GM21515 (cell line): Measurements from ENCODE around the gene TEX14.
A peak's percentile ranks its signal among the peaks of the same experiment; 100 is the strongest.
"Not testable (repeated sequence)": the region's sequence is repeated elsewhere in the genome, so short reads cannot be mapped to it uniquely, and the experiment has no call there.

ENCODE experiments used
- ATAC-seq: cut with Tn5 transposase; IDR thresholded peaks from one replicate; pipeline ENCODE4 v1.9.1; 2021; ENCODE audit not compliant: unreplicated experiment

The TEX14 gene

DNA sequence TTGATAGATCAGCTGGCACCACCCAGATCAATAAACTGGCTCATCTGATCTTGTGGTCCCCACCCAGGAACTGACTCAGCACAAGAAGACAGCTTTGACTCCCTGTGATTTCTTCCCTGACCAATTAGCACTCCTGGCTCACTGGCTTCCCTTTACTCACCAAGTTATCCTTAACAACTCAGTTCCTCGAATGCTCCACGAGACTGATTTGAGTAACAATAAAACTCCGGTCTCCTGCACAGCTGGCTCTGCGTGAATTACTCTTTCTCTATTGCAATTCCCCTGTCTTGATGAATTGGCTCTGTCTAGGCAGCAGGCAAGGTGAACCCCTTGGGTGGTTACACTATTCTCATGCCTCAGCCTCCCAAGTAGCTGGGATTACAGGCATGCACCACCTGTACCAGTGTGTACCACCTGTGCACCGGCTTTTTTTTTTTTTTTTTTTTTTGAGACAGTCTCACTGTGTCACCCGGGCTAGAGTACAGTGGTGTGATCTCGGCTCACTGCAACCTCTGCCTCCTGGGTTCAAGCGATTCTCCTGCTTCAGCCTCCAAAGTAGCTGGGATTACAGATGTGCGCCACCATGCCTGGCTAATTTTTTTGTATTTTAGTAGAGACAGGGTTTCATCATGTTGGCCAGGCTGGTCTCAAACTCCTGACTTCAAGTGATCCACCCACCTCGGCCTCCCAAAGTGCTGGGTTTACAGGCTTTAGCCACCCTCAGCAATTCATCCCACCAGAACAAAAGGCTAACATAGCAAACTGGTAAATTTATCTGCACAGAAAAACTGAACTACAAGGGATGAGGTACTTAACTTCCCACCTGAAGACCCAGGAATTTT lies 33.7 kb downstream of the TEX14 start:
- not testable (repeated sequence) for ATAC-seq

DNA sequence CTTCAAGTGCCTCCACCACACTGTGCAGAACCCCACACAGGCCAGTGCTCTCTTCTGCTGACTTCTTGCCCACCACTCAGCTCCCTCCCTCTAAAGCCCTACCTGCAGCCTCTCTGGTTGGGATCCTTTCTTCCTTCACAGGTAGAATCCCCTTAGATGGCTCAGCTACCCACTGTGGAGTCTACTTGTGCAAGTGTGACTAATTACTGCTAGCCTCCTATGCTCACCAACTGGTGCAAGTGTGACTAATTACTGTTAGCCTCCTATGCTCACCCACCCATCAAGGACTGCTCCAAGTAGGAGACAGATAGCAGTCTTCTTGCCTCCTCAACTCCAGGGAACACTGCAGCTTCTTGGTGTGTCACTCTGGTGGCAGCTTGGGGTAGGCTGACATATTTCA lies 43.6 kb downstream of the TEX14 start:
- ATAC-seq: no peak

DNA sequence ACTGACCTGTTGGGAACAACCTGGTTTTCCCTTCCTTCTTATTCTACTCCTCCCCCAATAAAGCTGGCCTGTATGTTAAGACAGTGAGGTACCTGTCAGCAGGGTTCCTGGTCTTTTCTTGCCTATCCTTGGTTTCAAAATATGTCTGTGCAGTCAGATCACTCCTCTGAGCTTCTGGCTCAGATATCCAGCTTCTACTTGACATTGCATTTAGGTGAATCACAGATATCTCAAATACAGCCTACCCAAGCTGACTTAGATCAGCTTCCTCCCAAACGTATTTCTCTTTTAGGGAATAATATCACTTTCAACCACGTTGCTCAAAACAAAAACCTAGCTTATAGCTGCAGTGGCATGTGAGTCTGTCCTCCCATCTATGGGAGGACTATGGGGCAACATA lies 48.7 kb downstream of the TEX14 start:
- ATAC-seq: no peak

DNA sequence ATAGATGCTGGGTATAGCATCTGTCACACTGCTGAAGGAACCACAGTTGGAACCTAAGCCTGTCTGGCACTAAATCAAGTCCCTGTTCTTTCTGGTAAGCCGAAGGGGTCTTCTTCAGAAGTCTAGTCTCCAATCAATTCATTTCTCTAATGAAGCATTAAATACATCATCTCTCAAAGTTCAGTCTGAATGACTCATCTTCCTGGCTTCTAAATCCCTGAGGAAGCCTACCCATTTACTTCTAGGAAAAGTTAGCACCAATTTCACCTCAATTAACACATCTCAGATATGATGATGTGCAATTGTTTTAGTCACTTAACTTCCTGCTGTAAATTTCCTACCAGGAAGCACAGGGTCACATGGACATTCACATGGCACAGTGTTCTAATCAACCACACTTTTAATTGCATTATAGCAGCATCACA lies 49.9 kb downstream of the TEX14 start:
- ATAC-seq: no peak

DNA sequence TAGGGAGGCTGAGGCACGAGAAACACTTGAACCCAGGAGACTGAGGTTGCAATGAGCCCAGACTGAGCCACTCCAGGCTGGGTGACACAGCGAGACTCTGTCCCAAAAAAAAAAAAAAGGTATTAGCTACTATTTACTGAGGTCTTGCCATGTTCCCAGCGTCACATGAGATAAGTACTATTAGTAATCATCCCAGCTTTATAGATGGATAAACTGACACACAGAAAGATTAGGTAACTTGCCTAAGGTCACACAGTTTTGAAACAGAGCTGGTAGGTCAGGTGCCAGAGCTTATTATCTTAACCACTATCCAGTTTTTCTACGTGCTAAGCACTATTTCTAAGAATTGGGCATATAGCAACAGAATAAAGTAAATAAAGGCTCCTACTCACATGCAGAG lies 51.6 kb downstream of the TEX14 start:
- ATAC-seq: no peak

DNA sequence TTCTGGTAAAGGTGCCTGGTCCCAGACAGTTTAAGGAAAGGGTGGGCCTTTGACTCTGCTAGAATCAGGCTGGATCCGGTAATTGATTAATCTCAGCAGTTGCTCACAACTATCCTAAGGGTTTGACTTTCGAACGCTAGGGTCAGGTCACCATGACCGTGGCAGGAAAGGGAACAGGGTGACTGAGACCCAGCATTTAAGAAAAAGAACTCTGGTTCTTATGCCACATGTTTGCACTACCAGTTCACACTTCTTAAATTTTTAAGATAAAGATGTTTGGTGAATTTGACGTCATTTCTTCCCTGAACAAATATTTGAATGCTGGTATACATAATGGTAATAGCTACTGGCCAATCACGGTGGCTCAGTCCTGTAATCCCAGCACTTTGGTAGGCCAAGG lies 52.2 kb downstream of the TEX14 start:
- ATAC-seq: no peak

DNA sequence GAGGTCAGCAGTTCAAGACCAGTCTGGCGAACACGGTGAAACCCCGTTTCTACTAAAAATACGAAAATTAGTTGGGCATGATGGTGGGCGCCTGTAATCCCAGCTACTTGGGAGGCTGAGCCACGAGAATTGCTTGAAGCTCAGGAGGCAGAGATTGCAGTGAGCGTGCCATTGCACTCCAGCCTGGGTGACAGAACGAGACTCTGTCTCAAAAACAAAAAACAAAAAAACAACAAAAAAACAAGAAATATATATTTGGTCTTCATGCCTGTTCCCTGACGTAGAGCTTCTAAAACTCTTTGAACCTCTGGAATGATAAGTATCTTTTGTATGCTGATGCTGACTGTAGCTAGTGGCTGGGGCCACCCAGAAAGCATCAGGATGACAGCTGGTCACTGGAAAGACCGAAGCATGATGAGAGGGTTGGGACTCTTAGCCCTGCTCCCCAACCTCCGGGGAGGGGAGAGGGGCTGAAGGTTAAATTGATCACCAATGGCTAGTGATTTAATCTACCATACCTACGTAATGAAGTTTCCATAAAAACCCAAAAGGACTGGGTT lies 54.8 kb downstream of the TEX14 start:
- no peak for ATAC-seq

DNA sequence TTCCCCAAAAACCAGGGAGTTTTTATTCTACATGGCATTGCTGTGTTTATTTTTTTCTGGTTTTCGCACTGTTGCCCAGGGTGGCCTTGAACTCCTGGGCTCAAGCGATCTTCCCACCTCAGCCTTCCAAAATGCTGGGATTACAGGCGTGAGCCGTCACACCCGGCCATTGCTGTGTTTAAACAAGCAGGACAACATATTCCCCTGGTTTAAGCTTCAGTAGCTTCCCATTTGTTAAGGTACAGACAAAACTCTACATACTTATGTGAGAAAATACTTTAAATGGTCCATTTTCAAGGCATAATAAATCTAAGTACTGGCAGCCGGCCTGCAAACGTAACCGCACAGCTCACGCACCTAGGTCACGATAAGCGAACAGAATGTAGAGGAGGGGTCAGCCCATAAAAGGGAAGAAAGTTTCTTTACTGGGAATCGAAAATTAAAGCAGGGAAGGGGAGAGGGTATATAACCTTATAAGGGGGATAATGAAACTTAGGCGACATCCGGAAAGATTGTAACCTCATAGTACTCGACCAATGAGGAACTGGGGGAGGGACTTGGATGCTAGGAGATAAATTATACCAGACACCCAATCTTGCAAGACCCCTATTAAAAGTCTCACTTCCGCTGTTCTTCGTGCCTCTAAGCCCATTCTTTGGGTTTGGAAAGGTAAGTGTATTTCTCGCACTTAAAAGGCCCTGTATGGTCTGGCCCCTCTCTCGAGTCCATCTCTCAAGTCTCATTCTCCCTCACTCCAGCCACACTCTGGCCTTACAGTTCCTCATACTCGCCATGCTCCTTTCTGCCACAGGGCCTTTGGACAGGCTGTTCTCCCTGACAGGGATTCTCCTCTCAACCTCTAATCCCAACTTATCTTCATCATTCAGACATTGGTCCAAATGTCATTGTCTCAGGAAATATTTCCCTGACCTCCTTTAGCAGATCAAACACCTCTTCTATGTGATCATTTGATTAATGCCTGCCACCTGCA lies 59.2 kb downstream of the TEX14 start:
- no peak for ATAC-seq

DNA sequence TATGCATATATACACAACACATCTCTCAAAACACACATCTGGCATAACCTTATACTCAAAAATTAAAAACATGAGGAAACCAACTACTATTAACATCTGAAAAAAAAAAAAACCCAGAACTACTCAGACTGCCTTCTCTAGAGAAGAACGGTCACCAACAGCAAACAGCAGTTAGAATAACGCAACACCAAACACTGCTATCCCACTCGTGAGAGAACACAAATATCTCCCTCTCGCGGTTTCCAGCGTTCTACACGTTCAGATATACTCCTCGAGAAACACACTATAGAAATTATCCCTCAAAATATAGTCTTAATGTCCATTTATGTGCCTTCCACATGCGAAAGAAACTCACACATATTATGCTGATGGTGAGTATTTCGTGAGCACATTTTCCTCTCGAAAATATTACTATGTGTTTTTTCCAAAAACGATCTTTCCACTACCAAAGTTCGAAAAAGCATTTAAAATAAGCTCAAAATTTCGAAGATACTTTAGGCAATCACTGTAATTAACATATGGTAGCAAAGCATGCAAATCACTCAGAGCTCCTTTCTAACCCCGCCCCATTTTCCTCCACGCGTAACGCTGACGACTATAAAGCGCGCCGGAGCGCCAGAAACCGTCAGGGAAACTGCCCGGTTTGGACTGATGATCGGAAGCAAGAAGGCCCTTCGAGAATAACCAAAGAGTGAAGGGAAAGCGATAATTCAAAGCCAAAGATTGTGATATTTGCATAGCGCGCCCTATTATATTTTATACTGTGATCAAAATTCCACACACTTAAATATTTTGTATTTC lies 60.1 kb downstream of the TEX14 start:
- peak; percentile 75 for ATAC-seq

DNA sequence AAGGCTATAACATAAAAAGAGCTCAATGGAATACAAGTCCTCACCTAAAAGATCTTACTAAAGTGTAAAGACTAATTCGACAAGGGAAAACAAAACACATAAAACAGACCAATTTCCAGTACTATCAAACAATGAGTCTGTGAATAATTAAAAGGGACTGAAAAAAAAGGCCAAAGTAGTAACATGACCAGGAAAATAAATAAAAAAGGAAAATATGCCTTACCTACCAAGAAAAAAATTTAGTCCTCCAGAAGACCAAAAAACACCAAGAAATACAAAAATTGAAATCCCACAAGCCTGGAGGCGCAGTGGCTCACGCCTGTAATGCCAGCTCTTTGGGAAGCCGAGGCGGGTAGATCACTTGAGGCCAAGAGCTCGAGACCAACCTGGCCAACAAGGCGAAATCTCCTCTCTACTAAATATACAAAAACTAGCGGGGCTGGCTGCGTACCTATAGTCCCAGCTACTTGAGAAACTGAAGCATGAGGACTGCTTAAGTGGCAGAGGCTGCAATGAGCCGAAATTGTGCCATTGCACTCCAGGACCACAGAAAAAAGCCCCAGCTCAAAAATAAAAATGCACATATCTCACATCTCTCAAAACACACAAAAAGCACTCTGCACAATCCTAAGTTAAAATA lies 60.8 kb downstream of the TEX14 start:
- ATAC-seq: peak; percentile 44

DNA sequence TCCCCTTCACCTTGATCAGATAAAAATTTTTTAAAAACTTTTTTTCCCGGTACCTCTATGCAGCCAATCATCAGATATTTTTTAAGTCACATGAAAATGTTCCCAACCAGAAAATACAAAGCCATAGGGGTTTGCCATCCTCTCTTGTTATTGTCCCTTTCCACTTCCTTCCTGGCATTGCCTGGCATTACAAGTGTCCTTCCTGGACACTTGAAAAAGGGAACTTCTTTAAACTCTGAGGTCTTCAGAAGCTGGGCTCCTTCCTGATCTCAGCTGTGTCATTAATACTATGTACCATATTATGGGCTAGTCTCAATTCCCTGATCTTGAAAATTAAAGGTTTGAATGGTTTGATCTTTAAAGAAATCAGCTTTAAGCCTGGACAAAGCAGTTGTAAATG lies 64.9 kb downstream of the TEX14 start:
- no peak for ATAC-seq

DNA sequence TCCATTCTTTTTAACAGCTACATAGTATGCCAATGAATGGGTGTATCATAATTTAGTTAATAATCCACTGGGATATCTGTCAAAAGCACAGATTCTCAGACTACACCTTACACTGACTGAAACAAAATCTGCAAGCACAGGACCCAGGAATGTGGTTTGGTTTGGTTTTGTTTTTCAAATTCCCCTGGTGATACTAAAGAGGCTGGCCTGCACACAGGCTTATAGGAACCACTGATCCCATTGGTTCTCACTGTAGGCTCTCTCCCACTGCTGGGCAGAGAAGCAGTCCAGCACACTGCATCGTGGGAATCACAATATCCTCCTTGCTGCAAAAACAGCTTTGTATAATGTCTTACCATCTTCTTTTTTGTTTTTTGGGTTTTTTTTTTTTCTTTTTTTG lies 67.1 kb downstream of the TEX14 start:
- no peak for ATAC-seq

DNA sequence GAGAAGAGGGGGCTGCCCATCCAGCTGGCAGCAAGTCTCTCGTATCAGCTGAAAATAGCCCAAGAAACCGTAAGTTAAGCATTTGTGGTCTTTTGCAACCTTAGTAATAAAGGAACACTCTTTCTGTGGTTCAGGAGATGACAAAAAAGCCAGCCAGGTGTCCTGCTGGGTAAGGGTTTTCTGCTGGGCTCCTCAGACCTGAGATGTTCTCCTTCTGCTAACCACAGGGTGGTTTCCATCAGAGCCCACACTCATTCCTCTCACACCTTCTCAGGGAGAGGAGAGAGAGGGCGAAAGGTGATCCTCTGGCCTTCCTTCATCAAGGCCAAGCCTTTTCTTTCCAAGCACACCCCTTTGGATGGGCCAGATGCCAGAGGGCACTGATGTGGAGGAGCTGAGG lies 70.7 kb downstream of the TEX14 start:
- ATAC-seq: peak; percentile 47

DNA sequence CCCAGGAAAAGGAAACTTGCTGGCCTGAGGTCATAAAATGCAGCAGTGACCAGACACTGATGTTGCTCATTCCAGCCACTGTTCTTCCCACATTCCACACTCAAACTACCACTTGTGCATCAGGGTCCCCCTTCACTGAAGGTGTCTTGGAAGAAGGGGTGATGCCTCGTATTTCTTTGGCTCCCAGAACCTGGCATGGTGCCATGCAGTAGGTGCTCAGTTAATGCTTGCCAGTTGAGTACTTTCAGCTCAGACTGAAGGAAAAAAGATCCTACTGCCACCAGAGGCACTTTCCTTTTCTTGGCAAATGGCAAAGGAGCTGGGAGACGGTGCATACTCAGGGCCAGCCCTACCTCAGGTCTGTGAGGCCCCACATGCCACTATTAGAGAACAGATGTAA lies 73.5 kb downstream of the TEX14 start:
- no peak for ATAC-seq

DNA sequence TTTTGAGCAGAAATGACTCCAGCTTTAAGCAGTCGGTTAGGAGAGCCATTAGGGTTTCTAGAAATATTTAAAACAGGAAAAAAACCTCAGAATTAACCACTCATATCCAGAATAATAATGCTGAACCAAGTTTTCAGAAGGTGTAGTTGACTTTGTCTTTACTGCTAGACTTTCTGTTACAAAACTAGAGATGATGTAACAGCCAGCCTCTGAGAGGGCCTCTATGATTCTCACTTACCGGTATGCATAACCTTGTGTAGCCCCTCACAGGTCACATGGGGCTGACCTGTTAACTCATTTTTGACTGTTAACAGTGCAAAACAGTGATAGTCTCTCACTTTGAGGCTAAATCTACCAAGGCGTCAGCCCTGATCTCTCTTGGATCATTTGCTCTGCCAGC lies 74.3 kb downstream of the TEX14 start:
- no peak for ATAC-seq

DNA sequence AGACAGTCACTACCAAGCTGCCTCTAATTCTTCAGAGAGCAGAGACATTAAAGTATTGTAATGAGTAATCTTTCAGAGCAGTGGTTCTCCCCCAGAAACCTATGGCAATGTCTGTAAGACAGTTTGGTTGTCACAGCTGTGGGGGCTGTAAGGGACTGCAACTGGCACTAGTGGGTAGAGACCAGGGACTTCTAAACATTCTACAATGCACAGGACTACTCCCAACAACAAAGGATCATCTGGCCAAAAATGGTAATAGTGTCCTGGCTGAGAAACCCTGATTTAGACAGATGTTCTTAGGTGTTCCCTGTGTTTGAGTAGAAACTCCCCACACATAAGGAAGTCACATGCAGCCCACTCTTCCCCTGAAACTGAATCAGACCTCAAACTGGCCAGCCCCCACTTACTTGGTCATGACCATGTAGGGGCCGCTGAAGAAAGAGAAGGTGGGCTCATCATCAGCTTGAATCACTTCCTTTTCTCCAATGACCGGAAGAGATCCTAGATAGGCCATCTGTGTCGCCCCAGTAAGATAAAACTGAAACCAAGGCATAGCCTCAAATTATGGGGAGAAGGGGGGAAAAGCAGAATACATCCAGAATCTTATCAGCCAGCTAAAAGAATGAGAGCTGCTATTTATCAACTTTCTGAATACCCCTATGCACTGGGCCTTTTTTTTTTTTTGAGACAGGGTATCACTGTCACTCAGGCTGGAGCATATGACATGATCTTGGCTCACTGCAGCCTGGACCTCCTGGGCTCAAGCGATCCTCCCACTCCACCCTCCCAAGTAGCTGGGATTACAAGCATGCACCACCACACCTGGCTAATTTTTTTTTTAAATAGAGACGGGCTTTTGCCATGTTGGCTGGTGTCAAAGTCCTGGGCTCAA lies 75.8 kb downstream of the TEX14 start:
- ATAC-seq: peak; percentile 53

DNA sequence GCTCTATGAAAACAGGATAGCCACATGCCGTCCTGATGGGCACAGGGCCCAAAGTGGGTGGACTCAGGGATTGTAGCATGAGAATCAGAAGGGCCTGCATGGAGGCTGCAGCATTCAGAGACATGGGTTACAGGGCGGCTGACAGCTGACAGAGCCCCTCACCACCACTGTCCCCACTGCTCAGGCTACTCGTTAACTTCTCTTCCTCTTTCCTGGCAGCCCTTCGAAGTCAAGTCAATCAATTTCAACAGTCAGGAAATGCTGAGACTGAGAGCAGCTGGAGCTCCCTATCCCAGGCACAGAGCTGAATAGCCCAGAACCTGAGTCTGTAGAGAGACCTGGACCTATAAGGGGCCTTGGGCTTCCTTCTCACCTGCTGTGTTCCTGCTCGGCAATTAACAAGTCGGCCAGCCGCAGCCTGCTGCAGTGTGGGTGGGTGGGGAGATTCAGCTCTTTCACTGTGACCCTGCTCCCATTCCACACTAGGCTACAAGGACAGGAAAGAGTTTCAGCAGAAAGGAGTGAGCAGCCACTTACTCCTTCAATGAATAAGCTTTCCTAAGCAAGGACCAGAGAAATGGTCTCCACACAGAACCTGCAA lies 76.9 kb downstream of the TEX14 start:
- no peak for ATAC-seq

DNA sequence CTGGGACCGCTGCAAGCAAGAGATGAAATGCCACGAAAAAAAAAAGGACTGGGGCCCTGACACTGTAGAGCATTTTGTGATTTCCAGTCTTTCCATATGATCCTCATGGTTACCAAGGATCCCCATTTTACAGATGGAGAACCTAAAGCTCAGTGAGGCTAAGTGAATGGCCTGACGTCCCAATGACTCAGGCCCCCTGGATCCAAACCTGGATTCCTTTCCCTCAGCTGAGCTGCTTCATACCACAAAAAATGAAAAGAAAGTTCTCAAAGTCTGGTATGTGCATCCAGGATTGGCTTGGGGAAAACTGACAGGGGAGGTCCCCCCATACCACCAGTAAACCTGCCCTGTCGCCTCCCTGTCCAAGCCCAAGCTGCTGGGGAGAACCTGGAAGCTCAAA lies 80.5 kb downstream of the TEX14 start:
- no peak for ATAC-seq

DNA sequence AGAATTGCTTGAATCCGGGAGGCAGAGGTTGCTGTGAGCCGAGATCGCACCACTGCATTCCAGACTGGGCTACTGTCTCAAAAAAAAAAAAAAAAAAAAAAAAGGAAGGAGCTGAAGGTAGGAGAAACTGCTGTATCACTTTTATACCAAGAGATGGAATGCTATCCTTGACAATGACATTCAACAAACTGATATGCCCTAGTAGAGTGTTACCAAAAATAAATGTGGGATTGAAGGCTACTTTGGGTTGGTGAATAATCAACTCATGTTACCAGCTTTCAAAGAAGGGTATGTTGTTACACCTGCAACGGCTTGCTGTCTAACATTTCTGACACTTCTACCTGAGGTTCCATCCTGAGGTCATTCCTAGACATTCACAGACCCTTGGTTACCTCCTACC lies 84.9 kb downstream of the TEX14 start:
- ATAC-seq: no peak
